ENCODE measurements around the gene SHFL.

SHFL gene

DNA sequence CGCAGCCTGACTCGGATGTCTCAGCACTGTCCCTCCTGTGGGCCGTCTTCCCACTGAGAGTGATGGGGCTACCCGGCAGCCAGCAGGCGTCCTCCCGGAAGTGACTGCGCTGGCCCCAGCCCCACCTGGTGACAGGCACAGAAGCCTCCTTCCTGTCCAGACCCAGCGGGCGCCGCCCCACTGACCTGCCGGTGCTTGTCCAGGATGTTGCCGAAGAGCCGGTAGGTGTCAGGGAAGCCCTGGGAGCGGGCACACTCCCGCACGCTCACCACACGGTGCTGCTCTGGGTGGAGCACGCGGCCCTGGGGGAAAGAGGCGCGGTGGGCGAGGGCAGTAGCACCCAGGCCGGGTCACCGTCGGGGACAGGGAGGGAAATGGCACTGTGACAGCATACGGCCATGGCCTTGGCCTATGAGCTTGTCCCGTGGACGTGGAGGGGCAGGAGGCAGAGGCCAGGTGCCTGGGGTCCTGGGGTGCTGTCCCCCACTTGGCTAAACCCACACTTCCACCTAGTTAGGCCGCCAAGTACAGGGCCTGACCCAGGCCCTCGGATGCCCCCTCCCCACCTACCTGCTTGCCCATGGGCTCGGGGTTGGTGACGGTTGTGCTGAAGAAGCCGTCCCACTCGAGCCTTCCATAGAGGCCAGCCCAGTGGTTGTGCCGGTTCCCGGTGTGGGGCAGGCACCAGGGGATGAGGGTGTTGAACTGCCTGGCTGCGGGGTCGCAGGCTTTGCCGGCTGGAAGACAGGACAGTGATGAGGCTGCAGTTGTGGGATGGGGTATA, 49.6 kb downstream of the SHFL start:
- DNase-seq: no peak

DNA sequence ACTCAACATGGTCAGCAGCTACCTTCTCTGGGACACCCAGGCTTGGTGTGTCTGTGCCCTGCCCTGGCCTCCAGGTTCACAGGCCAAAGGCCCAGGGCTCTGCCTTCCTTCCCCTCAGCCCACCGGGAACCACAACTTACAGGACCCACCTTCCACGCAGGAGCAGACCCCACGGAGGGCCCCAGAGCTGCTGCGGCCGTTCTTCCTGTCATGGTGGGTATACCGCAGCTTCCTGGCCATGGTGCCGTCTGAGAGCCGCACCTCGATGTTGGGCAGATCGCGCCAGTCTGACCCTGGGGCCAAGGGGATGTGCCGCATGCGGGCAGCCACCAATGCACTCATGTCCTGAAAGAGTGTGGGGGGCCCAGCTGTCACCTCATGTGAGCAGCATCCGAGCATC, 50.8 kb downstream of the SHFL start:
- no peak for DNase-seq

DNA sequence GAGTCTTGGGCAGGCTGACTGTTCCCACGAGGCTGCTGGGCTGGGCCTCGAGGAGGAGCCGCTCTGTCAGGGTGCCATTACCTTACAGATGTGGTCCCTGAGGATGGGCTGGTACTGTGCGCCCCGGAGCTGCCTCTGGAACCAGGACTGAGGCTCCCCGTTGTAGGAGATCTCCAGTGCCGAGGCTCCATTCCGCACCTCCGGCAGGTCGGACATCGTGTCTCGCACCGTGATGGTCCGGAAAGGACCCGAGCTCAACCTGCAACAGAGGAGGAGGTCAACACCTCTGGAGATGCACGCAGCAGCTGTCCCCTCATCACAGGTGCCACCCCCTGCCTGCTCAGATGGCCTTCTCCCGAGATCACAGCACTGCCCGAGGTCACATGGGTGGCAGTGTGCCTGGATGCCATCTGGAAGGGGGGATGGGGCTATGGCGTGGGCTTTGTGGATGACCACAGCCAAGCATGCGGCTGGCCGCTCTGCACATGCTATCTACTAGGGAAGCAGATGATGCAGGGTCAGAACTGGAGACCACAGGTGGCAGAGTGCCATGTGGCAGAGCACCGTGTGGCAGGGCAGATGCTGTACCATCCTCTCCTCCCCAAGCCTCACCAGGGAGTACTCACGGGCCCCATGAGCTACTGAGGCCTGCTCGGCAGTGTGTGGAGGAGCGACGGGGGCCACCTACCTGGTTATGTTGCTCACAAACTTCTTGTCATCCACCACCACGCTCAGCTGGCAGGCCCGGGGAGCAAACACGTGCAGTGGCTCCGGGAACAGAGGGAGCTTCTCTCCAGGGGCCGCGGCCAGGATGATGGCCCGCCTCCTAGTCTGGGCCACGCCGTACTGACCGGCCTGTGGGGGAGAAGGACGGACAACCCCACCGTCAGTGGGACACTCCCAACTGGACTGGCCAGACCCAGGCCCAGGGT, 51.9 kb downstream of the SHFL start:
- DNase-seq: no peak

DNA sequence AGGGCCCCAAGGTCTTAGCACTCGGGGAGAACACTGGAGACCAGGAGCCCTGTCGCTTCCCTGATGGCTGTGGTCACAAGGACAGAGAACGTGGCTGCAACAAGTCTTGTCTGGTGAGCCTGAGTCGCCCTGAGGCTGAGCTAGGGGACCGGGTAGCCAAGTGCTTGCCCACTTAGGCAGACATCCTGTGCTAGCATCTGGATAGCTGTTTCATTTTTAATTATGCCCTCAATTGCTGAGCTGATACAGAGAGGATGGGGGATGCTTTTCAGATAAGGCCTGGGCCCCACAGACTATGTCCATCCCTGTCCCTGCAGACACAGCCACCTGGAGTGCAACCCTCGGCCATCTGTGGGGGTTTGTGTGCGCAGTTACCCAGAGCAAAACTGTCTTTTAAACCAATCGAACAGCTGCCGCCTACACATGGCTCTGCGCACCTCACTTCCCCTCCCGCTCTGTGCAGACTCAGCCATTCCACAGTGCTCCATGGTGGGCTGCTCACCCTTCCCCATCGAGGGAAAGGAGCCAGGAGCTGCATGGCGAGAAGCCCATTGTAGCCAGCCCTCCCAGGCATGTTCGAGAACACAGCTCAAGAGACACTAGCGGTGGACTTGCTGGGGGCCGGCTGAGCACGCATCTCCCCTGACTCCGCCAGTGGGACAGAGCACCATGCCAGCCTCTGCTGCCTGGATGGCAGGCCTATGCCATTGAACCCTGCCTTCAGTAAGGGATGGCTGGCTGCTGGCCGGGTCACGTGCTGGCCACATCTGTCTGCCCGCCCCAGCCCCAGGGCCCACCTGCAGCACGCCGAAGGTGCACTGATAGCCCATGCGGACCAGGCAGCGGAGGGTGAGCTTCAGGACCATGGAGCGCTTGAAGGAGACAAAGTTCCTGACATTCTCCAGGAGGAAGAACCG, 53.0 kb downstream of the SHFL start:
- DNase-seq: no peak

DNA sequence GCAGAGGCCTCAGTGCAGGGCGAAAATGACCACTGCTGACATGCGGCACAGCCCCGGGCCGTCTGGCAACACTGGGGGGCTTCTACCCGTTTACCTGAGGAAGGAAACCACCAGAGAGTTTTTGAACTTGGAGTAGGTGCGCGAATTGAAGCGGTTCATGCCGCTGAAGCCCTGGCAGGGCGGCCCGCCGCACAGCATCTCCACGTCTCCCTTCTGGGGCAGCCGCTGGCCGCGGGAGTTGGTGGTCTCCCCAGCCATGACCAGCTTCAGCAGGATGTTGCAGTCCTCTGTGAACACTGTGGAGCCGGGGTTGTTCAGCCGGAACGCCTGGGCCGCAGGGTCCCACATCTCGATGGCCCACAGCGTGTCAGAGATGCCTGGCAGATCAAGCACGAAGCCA, 53.8 kb downstream of the SHFL start:
- DNase-seq: no peak

DNA sequence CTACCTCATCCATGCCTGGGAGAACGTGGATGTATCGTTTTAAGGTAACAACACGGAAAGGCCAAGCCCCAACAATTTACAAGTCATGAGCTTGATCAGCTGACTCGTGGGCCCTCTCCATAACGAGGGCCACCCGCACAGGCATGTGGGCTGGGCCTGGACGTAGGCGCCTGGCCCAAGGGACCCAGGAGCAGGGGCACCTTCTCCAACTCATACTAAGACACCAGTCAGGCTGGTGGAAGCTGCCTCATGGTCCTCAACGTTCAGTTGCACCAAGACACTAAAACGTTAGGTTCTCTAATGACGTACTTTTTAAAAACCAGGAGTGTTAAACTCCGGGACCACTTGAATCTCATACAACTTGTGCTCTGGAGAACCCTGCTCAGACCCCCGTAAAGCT, 55.4 kb downstream of the SHFL start:
- DNase-seq: no peak

DNA sequence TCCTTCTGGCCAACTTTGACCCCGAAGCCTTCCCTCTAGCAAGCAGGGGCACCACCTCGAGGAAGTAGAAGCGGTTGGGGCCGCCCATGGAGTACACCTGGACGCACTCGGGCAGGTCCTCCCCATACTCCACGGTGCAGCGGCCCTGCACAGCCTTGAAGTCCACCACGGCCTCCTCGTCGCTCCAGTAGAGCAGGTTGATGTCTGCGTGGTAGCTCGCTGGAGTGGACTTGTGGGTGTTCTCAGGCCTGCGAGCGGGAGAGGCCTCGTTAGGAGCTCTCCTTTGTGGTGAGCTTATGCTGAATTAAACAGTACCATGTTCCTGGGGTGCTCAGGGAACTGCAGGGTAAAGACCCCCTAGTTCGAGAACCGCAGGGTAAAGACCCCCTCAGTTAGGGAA, 55.9 kb downstream of the SHFL start:
- no peak for DNase-seq

All from hematopoietic multipotent progenitor cell treated with erythropoietin and hydrocortisone succinate and interleukin-3 and kit ligand, for 6 days (in vitro differentiated cells).